GM12878 (cell line): ENCODE results near the gene PRCP. TPM values are rescaled to one million over a fixed set of nuclear protein-coding genes. Genes with fewer than 3 reads are reported as not detected.

Experiments used
- ATAC-seq: fragments of 200-7000 bp; cut with Tn5 transposase; 3 replicates; pipeline ENCODE4 v1.9.1; 2020; ENCODE audit warnings: mild to moderate bottlenecking, moderate library complexity
- BruUV-seq: library from RNA; stranded (reverse); fragments of 400-500 nt; replicated peaks from 2 replicates; lab custom pipeline; 2021; lab: Mats Ljungman, UMichigan
- CTCF ChIA-PET: fragments of 300-600 bp; sonication (Branson Sonifier 250); formaldehyde crosslinking; extraction: SDS; loops from one replicate; lab custom pipeline; 2021; ENCODE audit warnings: inconsistent platforms; lab: Yijun Ruan, JAX
- POLR2A ChIA-PET: fragments of 350-600 bp; formaldehyde crosslinking; extraction: SDS; loops from one replicate; lab custom pipeline; 2021; ENCODE audit warnings: inconsistent platforms; lab: Charles Lee
- RAD21 ChIA-PET: fragments of 300-600 bp; sonication (Branson Sonifier 250); formaldehyde crosslinking; loops from one replicate; lab custom pipeline; 2023; ENCODE audit warnings: antibody characterized with exemption; ENCODE audit not compliant: unreplicated experiment; lab: Charles Lee
- SMC1A ChIA-PET: fragments of 300-600 bp; sonication (Branson Sonifier 250); formaldehyde crosslinking; loops from one replicate; lab custom pipeline; 2023; ENCODE audit not compliant: unreplicated experiment, uncharacterized antibody; lab: Charles Lee
- DNase-seq: peaks from one replicate; pipeline ENCODE4 v3.0.0-alpha.2; 2011; ENCODE audit warnings: low read depth, low spot score
- FAIRE-seq: peaks from 3 replicates; lab custom pipeline; 2011; peaks lifted over from hg19 to GRCh38; lab: Jason Lieb, UNC
- H2AFZ ChIP-seq: 2 replicates; pipeline ENCODE4 v1.6.0; 2011; ENCODE audit warnings: low read depth, low read length, control low read depth; ENCODE audit not compliant: control insufficient read depth
- H3K27ac ChIP-seq: 2 replicates; pipeline ENCODE4 v1.5.1; 2011; ENCODE audit warnings: control low read depth; ENCODE audit not compliant: control insufficient read depth, insufficient read depth
- H3K27me3 ChIP-seq, 2 experiments: replicated peaks in 1 of 2; 2 replicates each; pipeline versions ENCODE4 v1.6.0 to v1.6.1; 2011; ENCODE audit warnings: low read length in 1 of 2; ENCODE audit not compliant: control insufficient read depth in 2 of 2, insufficient read depth in 2 of 2
- H3K36me3 ChIP-seq, 2 experiments: 2 replicates each; pipeline ENCODE4 v1.5.1; 2011; ENCODE audit warnings: low read length in 1 of 2; ENCODE audit not compliant: control insufficient read depth in 2 of 2, insufficient read depth in 2 of 2
- H3K4me1 ChIP-seq: 2 replicates; pipeline ENCODE4 v1.6.1; 2011; ENCODE audit warnings: mild to moderate bottlenecking, low read length, moderate library complexity, mixed read lengths; ENCODE audit not compliant: control insufficient read depth, insufficient read depth
- H3K4me2 ChIP-seq: 2 replicates; pipeline ENCODE4 v1.6.0; 2011; ENCODE audit warnings: control low read depth; ENCODE audit not compliant: control insufficient read depth, insufficient read depth
- H3K4me3 ChIP-seq: fragments of 200-600 bp; sonication (generic); 2 replicates; pipeline ENCODE4 v1.5.1; 2016
- H3K79me2 ChIP-seq: 2 replicates; pipeline ENCODE4 v1.6.0; 2011; ENCODE audit warnings: low read length; ENCODE audit not compliant: control insufficient read depth, insufficient read depth
- H3K9ac ChIP-seq: 2 replicates; pipeline ENCODE4 v1.8.0; 2011; ENCODE audit warnings: low read length, control low read depth, mixed read lengths; ENCODE audit not compliant: control insufficient read depth, insufficient read depth
- H3K9me3 ChIP-seq: replicated peaks from 3 replicates; pipeline ENCODE4 v1.5.1; 2011; ENCODE audit warnings: mild to moderate bottlenecking, low read length; ENCODE audit not compliant: control insufficient read depth, insufficient read depth
- H4K20me1 ChIP-seq: 2 replicates; pipeline ENCODE4 v1.6.0; 2011; ENCODE audit not compliant: control insufficient read depth, insufficient read depth
- CTCF ChIP-seq, 3 experiments: IDR thresholded peaks in 2 of 3; conservative IDR thresholded peaks in 1 of 3; 2 replicates each; pipeline ENCODE4 v1.5.1; 2011; ENCODE audit warnings: low read depth in 3 of 3, low read length in 3 of 3, mild to moderate bottlenecking in 3 of 3, control low read depth in 2 of 3, moderate library complexity in 2 of 3, inconsistent platforms in 1 of 3, mixed read lengths in 1 of 3; ENCODE audit not compliant: control insufficient read depth in 2 of 3, insufficient read depth in 1 of 3; ENCODE audit errors: extremely low read depth in 1 of 3
- EZH2 ChIP-seq: IDR thresholded peaks from 2 replicates; pipeline ENCODE4 v1.6.1; 2012; ENCODE audit warnings: low read depth, mild to moderate bottlenecking, control low read depth, inconsistent platforms, low read length, borderline replicate concordance; ENCODE audit not compliant: control insufficient read depth
- HDAC2 ChIP-seq: fragments of 200-600 bp; sonication (generic); IDR thresholded peaks from 2 replicates; pipeline ENCODE4 v1.6.1; 2017
- KDM1A ChIP-seq: fragments of 200-600 bp; sonication (generic); IDR thresholded peaks from 2 replicates; pipeline ENCODE4 v1.6.1; 2016; ENCODE audit warnings: borderline replicate concordance
- NFIC ChIP-seq: IDR thresholded peaks from 2 replicates; pipeline ENCODE4 v1.6.1; 2012; ENCODE audit warnings: low read depth, mild to moderate bottlenecking, inconsistent platforms, low read length, moderate library complexity
- RELB ChIP-seq: fragments of 450-650 bp; IDR thresholded peaks from 2 replicates; pipeline ENCODE4 v1.6.1; 2017; ENCODE audit warnings: low read depth, mild to moderate bottlenecking, moderate library complexity
- RUNX3 ChIP-seq: IDR thresholded peaks from 2 replicates; pipeline ENCODE4 v1.6.1; 2012; ENCODE audit warnings: low read length, inconsistent platforms
- ZNF592 ChIP-seq: fragments of 450-650 bp; IDR thresholded peaks from 2 replicates; pipeline ENCODE4 v1.6.1; 2017; ENCODE audit warnings: mild to moderate bottlenecking, moderate library complexity
- ZNF622 ChIP-seq: fragments of 450-650 bp; IDR thresholded peaks from 2 replicates; pipeline ENCODE4 v1.6.1; 2017; ENCODE audit warnings: mild to moderate bottlenecking, inconsistent platforms
- WGBS: methylation state at CpG from one replicate; pipeline ENCODE4 v1.1.6; 2016; ENCODE audit warnings: low lambda C conversion rate; ENCODE audit not compliant: insufficient replicate concordance, insufficient coverage; ENCODE audit errors: missing lambda C conversion rate; 5-methylcytosine and 5-hydroxymethylcytosine counted together
- in situ Hi-C: fragments of 300-500 bp; cut with MboI; formaldehyde crosslinking; loops from 9 replicates; pipeline ENCODE4 v1.14.3; 2018; ENCODE audit warnings: mixed read lengths
- intact Hi-C: fragments of 100-400 bp; cut with micrococcal nuclease; formaldehyde crosslinking; loops from one replicate; pipeline ENCODE4 v1.14.2; 2022; ENCODE audit not compliant: unreplicated experiment
- polyA plus RNA-seq, 11 experiments: library from polyadenylated mRNA; depleted of rRNA in 4 of 11; unstranded in 6 of 11; stranded (reverse) in 5 of 11; fragments of >200 nt; fragmentation: Nextera tagmentation in 4 of 11; fragmentation: Illumina TruSeq in 1 of 11; extraction: Ambion mirVana in 4 of 11; extraction: Trizol in 1 of 11; gene quantifications; 1 replicate in 1 of 11; 2 replicates in 10 of 11; pipeline versions ENCODE4 v1.2.1 to v1.2.3, GENCODE V29; 2011 to 2016; ENCODE audit warnings: inconsistent platforms in 2 of 11, missing spikeins in 2 of 11, low read depth in 1 of 11
- total RNA-seq, 4 experiments: library from RNA; depleted of rRNA in 3 of 4; stranded (reverse); fragments of >200 nt in 3 of 4; fragmentation: Illumina TruSeq in 1 of 4; extraction: Trizol in 1 of 4; gene quantifications; 2 replicates each; pipeline versions ENCODE4 v1.2.1 to v1.2.3, GENCODE V29; 2013 to 2021

The PRCP gene
- total and polyA plus RNA-seq, 10 of the 15 experiments (the other 5 are each of a cell fraction or from before 2014, with no cell fraction given): 14.9 to 43.6 (median 20.0) TPM

- intact Hi-C loops: no loop called here
- no peak overlapping the region for H3K27ac ChIP-seq
- ChIA-PET POLR2A (no interaction called here), CTCF (interaction anchor here (0.9 kb wide), 1 partner anchor 14 kb away, joined by 3 read pairs; no protein-coding TSS in a partner anchor), SMC1A (no interaction called here), RAD21 (no interaction called here)
- no peak overlapping the region for H3K4me2 ChIP-seq
- H4K20me1 ChIP-seq: no peaks in the 10 kb centered on the region
- H3K27me3 ChIP-seq: no peaks in the 10 kb centered on the region; a peak in 2 of 4 replicates
- H3K9me3 ChIP-seq: no peaks in the 10 kb centered on the region
- no TSS peak for BruUV-seq
- H3K9ac ChIP-seq: no peak overlapping the region
- no peak overlapping the region for H3K4me3 ChIP-seq
- H3K79me2 ChIP-seq: no peaks in the 10 kb centered on the region
- WGBS: 0% methylated on average over 1 of the region's 1 CpG
- in situ Hi-C loops: no loop called here
- FAIRE-seq (no peak), ATAC-seq (no peak), DNase-seq (no peak)
- H3K4me1 ChIP-seq: no peaks in the 10 kb centered on the region
- no peak overlapping the region for H2AFZ ChIP-seq
- H3K36me3 ChIP-seq: no peaks in the 10 kb centered on the region
- TF ChIP-seq KDM1A (no peak), CTCF (IDR thresholded peaks at IDR 0.05 in 2 of 3, conservative IDR thresholded peaks at IDR 0.05 in 1 of 3; ENCODE audit: control insufficient read depth in 2 of 3, extremely low read depth in 1 of 3, insufficient read depth in 1 of 3, low read depth in 3 of 3, low read length in 3 of 3) (no peak), ZNF622 (no peak), ZNF592 (no peak), NFIC (no peak), HDAC2 (no peak), RUNX3 (no peak), RELB (no peak), EZH2 (no peak)
Observed at GRCh38 chr11:82810326-82810725, 89.9 kb downstream of the PRCP start.
